Measurements from ENCODE around the gene MAPT.
"Not testable (repeated sequence)": the region's sequence is repeated elsewhere in the genome, so short reads cannot be mapped to it uniquely, and the experiment has no call there.

MAPT gene

DNA sequence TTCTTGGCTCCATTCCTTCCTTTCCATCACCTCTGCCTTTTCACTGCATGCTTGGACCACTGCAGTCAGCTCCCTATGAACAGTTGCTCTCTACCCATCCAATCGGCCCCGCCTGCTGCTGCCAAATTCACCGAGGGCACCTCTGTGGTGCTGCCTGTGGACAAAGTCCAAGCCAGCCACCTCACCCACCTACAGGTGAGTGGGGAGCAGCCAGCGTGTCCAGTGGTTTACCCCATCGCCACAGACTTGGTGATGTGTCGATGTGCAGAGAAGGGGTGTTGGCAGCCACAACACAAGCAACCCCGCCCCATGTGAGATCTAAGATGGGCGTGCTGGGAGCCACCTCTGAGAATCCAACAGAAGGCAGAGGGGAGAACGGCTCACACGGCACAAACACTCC lies 61.0 kb downstream of the MAPT start:
- ATAC-seq, result no peak
- TF ChIP-seq CSDC2 (CRISPR knock-in tag; IDR thresholded peaks at IDR 0.05) (no peak), ZNF8 (CRISPR knock-in tag; IDR thresholded peaks at IDR 0.05) (no peak), GLIS3 (CRISPR knock-in tag; IDR thresholded peaks at IDR 0.05) (no peak), TOX (CRISPR knock-in tag; IDR thresholded peaks at IDR 0.05; ENCODE audit: borderline replicate concordance) (no peak), ZNF565 (CRISPR knock-in tag; conservative IDR thresholded peaks at IDR 0.05; ENCODE audit: low read depth) (no peak), TCF4 (CRISPR knock-in tag; IDR thresholded peaks at IDR 0.05; ENCODE audit: borderline replicate concordance) (no peak), ZNF70 (CRISPR knock-in tag; IDR thresholded peaks at IDR 0.05) (no peak), RARB (CRISPR knock-in tag; IDR thresholded peaks at IDR 0.05) (no peak), PPARA (CRISPR knock-in tag; IDR thresholded peaks at IDR 0.05; ENCODE audit: borderline replicate concordance) (no peak), ZFP30 (CRISPR knock-in tag; IDR thresholded peaks at IDR 0.05) (no peak), BACH2 (CRISPR knock-in tag; IDR thresholded peaks at IDR 0.05; ENCODE audit: borderline replicate concordance) (no peak), ZFP3 (CRISPR knock-in tag; IDR thresholded peaks at IDR 0.05) (no peak), ZC3H10 (CRISPR knock-in tag; IDR thresholded peaks at IDR 0.05) (no peak), ARNTL (CRISPR knock-in tag; IDR thresholded peaks at IDR 0.05; ENCODE audit: borderline replicate concordance, low read depth) (no peak)
- TF ChIP-seq, protein P1, sequence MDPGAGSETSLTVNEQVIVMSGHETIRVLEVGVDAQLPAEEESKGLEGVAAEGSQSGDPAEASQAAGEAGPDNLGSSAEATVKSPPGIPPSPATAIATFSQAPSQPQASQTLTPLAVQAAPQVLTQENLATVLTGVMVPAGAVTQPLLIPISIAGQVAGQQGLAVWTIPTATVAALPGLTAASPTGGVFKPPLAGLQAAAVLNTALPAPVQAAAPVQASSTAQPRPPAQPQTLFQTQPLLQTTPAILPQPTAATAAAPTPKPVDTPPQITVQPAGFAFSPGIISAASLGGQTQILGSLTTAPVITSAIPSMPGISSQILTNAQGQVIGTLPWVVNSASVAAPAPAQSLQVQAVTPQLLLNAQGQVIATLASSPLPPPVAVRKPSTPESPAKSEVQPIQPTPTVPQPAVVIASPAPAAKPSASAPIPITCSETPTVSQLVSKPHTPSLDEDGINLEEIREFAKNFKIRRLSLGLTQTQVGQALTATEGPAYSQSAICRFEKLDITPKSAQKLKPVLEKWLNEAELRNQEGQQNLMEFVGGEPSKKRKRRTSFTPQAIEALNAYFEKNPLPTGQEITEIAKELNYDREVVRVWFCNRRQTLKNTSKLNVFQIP (CRISPR knock-in tag; IDR thresholded peaks at IDR 0.05; ENCODE audit: borderline replicate concordance, low read depth), result no peak

DNA sequence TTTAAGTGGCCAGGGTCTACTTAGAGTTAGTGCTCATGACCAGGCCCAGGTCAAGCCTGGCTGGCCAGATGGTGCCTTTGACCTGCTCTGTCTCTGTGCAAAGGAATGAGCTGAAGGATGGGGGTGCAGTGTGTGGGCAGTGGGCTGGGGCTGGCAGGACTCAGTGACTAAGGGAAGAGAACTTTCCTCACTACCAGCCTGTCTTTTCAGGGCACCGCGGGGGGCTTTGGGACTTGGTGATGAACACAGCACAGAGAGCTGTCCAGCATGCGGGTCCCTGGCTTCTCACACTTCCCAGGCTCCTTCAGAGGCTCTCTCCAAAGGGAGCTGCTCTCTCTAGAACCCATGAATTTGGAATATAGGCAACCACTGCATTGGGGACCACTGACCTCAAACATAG lies 61.7 kb downstream of the MAPT start:
- TF ChIP-seq ZNF70 (CRISPR knock-in tag; IDR thresholded peaks at IDR 0.05) (no peak), CSDC2 (CRISPR knock-in tag; IDR thresholded peaks at IDR 0.05) (no peak), ESRRG (CRISPR knock-in tag; IDR thresholded peaks at IDR 0.05) (no peak), ZNF565 (CRISPR knock-in tag; conservative IDR thresholded peaks at IDR 0.05; ENCODE audit: low read depth) (no peak), TCF4 (CRISPR knock-in tag; IDR thresholded peaks at IDR 0.05; ENCODE audit: borderline replicate concordance) (no peak), GLIS3 (CRISPR knock-in tag; IDR thresholded peaks at IDR 0.05) (no peak), ISL1 (CRISPR knock-in tag; IDR thresholded peaks at IDR 0.05) (no peak)
- TF ChIP-seq, protein P2, sequence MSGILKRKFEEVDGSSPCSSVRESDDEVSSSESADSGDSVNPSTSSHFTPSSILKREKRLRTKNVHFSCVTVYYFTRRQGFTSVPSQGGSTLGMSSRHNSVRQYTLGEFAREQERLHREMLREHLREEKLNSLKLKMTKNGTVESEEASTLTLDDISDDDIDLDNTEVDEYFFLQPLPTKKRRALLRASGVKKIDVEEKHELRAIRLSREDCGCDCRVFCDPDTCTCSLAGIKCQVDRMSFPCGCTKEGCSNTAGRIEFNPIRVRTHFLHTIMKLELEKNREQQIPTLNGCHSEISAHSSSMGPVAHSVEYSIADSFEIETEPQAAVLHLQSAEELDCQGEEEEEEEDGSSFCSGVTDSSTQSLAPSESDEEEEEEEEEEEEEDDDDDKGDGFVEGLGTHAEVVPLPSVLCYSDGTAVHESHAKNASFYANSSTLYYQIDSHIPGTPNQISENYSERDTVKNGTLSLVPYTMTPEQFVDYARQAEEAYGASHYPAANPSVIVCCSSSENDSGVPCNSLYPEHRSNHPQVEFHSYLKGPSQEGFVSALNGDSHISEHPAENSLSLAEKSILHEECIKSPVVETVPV (CRISPR knock-in tag; IDR thresholded peaks at IDR 0.05), result no peak
- TF ChIP-seq, protein P3, sequence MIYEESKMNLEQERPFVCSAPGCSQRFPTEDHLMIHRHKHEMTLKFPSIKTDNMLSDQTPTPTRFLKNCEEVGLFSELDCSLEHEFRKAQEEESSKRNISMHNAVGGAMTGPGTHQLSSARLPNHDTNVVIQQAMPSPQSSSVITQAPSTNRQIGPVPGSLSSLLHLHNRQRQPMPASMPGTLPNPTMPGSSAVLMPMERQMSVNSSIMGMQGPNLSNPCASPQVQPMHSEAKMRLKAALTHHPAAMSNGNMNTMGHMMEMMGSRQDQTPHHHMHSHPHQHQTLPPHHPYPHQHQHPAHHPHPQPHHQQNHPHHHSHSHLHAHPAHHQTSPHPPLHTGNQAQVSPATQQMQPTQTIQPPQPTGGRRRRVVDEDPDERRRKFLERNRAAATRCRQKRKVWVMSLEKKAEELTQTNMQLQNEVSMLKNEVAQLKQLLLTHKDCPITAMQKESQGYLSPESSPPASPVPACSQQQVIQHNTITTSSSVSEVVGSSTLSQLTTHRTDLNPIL (CRISPR knock-in tag; IDR thresholded peaks at IDR 0.05; ENCODE audit: low read depth), result no peak
- no peak for ATAC-seq

- not testable (repeated sequence) for ATAC-seq
Measured at GRCh38 chr17:45956746-45957145, 62.4 kb downstream of the MAPT start.

DNA sequence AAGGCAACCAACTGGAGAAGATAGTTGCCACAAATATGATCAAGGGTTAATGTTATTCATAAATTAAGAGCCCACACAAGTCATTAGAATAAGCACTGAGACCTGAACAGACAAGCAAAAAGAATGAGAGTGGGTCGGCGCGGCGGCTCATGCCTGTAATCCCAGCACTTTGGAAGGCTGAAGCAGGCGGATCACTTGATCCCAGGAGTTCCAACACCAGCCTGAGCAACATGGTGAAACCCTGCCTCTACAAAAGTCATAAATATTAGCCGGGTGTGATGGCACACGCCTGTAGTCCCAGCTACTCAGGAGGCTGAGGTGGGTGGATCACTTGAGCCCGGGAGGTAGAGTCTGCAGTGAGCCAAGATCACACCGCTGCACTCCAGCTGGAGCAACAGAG lies 64.0 kb downstream of the MAPT start:
- ATAC-seq, result no peak
- TF ChIP-seq, protein P3 (CRISPR knock-in tag; IDR thresholded peaks at IDR 0.05; ENCODE audit: low read depth), result no peak
- TF ChIP-seq ZNF565 (CRISPR knock-in tag; conservative IDR thresholded peaks at IDR 0.05; ENCODE audit: low read depth), result no peak
- TF ChIP-seq BACH2 (CRISPR knock-in tag; IDR thresholded peaks at IDR 0.05; ENCODE audit: borderline replicate concordance), result no peak
- TF ChIP-seq, protein P1 (CRISPR knock-in tag; IDR thresholded peaks at IDR 0.05; ENCODE audit: borderline replicate concordance, low read depth), result no peak
- TF ChIP-seq ZNF8 (CRISPR knock-in tag; IDR thresholded peaks at IDR 0.05), result no peak
- TF ChIP-seq TCF4 (CRISPR knock-in tag; IDR thresholded peaks at IDR 0.05; ENCODE audit: borderline replicate concordance), result no peak
- no peak for TF ChIP-seq TOX (CRISPR knock-in tag; IDR thresholded peaks at IDR 0.05; ENCODE audit: borderline replicate concordance)
- no peak for TF ChIP-seq PATZ1 (CRISPR knock-in tag; IDR thresholded peaks at IDR 0.05; ENCODE audit: borderline replicate concordance)
- TF ChIP-seq ZFP30 (CRISPR knock-in tag; IDR thresholded peaks at IDR 0.05), result no peak
- TF ChIP-seq, protein P2 (CRISPR knock-in tag; IDR thresholded peaks at IDR 0.05), result no peak
- TF ChIP-seq ZNF70 (CRISPR knock-in tag; IDR thresholded peaks at IDR 0.05), result no peak
- no peak for TF ChIP-seq PPARA (CRISPR knock-in tag; IDR thresholded peaks at IDR 0.05; ENCODE audit: borderline replicate concordance)
- no peak for TF ChIP-seq GLIS3 (CRISPR knock-in tag; IDR thresholded peaks at IDR 0.05)
- no peak for TF ChIP-seq RARB (CRISPR knock-in tag; IDR thresholded peaks at IDR 0.05)
- TF ChIP-seq ARNTL (CRISPR knock-in tag; IDR thresholded peaks at IDR 0.05; ENCODE audit: borderline replicate concordance, low read depth), result no peak

All from SK-N-SH treated with all-trans-retinoic acid at 6 μM for 48 hours (cell line).